ENCODE results near the gene TSKU.

Gene TSKU

DNA sequence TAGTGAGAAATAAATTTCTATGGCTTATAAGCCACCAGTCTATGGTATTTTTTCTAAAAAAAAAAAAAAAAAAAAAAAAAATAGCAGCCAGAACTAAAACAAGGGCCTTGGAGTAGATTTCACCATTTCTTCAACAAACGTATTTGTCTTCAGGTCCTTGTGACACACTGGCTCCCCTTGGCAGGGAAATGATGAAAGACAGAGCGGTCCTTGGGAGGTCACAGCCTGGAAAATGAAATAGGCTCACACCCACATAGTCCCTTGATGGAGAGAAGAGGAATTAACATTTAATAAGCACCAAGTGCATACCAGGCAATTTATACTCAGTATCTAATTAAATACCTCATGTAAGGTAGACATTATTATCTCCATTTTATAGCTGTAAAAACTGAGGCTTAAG is 51.9 kb downstream of the TSKU start:
- Histone ChIP-seq H3K9ac (ENCODE audit: low read length) (no peak overlapping the region), H3K27ac (ENCODE audit: low read length, poor library complexity, severe bottlenecking) (no peak overlapping the region), H2BK5ac (ENCODE audit: low read depth, low read length, poor library complexity, severe bottlenecking) (no peak overlapping the region), H4K8ac (ENCODE audit: low read length) (no peak overlapping the region), H3K9me3 (ENCODE audit: control insufficient read depth, low read length) (no peaks in the 10 kb centered on the region), H3K79me1 (replicated peaks; ENCODE audit: low read length, poor library complexity, severe bottlenecking) (no peaks in the 10 kb centered on the region), H2BK15ac (ENCODE audit: low read depth, poor library complexity, severe bottlenecking) (no peak overlapping the region), H3K36me3 (ENCODE audit: control insufficient read depth in 1 of 2, insufficient read depth in 2 of 2, low read depth in 1 of 2, low read length in 2 of 2) (no peaks in the 10 kb centered on the region), H3K14ac (ENCODE audit: low read length in 2 of 2) (no peak overlapping the region), H2AK5ac (ENCODE audit: low read length, severe bottlenecking) (no peak overlapping the region), H3K4me2 (ENCODE audit: low read length, poor library complexity, severe bottlenecking) (no peak overlapping the region), H4K91ac (ENCODE audit: low read length) (no peak overlapping the region), H2BK120ac (ENCODE audit: low read depth, low read length) (no peak overlapping the region), H2BK12ac (ENCODE audit: low read length in 2 of 2) (no peak overlapping the region), H3K23ac (ENCODE audit: low read length in 2 of 2) (no peak overlapping the region), H3K27me3 (ENCODE audit: control insufficient read depth in 1 of 2, insufficient read depth in 1 of 2, low read length in 2 of 2) (peaks cover 21 to 39% of the 10 kb centered on the region in 2 experiments), H3K4me3 (ENCODE audit: insufficient read depth in 1 of 2, low read depth in 1 of 2, low read length in 2 of 2) (no peak overlapping the region), H3K4me1 (ENCODE audit: control insufficient read depth, insufficient read depth, low read depth, low read length) (no peaks in the 10 kb centered on the region), H3K4ac (ENCODE audit: low read depth in 1 of 2, low read length in 2 of 2) (no peak overlapping the region), H2AFZ (ENCODE audit: low read depth, low read length) (no peak overlapping the region), H3K18ac (ENCODE audit: low read depth in 1 of 2, low read length in 2 of 2) (no peak overlapping the region)
- 92% methylated on average over 2 of the region's 2 CpGs for WGBS
- no peak for DNase-seq

DNA sequence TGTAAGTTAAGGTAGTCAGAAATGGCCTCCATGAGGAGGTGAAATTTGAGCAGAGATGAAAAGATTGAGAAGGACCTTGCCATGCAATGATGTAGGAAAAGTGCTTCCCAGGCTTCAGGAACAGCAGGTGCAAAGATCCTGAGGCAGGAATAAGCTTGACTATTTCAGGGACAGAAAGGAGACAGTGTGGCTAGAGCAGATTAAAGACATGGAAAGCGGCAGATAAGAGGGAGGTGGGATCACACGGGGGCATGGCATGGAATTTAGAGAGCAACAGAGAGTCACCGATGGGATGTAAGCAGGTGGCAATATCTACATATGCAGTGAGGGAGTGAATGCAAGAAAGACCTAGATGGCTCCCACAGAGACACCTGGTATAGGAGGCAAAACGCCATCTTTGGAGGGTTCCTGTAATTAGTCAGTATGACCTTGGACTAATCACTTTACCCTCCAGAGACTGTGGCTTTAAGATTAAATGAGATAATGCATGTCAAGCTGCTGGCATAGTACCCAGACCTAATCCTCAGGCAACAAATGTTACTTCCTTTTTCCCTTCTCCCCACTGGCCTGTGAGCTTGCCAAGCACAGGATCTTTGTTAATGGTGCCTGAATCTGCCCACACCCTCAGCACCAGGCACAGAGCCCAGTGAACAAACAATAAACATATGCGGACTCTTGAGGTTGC is 52.9 kb downstream of the TSKU start:
- no peak overlapping the region for H3K18ac ChIP-seq (ENCODE audit: low read depth in 1 of 2, low read length in 2 of 2)
- H3K23ac ChIP-seq (ENCODE audit: low read length in 2 of 2), result peak overlapping the region in 1 of 2 experiments; percentile 18
- no peaks in the 10 kb centered on the region for H3K79me1 ChIP-seq (replicated peaks; ENCODE audit: low read length, poor library complexity, severe bottlenecking)
- H3K27ac ChIP-seq (ENCODE audit: low read length, poor library complexity, severe bottlenecking), result no peak overlapping the region
- no peak overlapping the region for H2BK120ac ChIP-seq (ENCODE audit: low read depth, low read length)
- H3K4me1 ChIP-seq (ENCODE audit: control insufficient read depth, insufficient read depth, low read depth, low read length), result no peaks in the 10 kb centered on the region
- no peak overlapping the region for H2AK5ac ChIP-seq (ENCODE audit: low read length, severe bottlenecking)
- H3K4ac ChIP-seq (ENCODE audit: low read depth in 1 of 2, low read length in 2 of 2), result no peak overlapping the region
- H2BK15ac ChIP-seq (ENCODE audit: low read depth, poor library complexity, severe bottlenecking), result no peak overlapping the region
- no peak overlapping the region for H3K14ac ChIP-seq (ENCODE audit: low read length in 2 of 2)
- WGBS, result 72% methylated on average over 5 of the region's 5 CpGs
- no peaks in the 10 kb centered on the region for H3K36me3 ChIP-seq (ENCODE audit: control insufficient read depth in 1 of 2, insufficient read depth in 2 of 2, low read depth in 1 of 2, low read length in 2 of 2)
- DNase-seq, result peak; percentile 46
- no peak overlapping the region for H4K8ac ChIP-seq (ENCODE audit: low read length)
- no peak overlapping the region for H2BK5ac ChIP-seq (ENCODE audit: low read depth, low read length, poor library complexity, severe bottlenecking)
- H2BK12ac ChIP-seq (ENCODE audit: low read length in 2 of 2), result no peak overlapping the region
- no peak overlapping the region for H2AFZ ChIP-seq (ENCODE audit: low read depth, low read length)
- H3K9ac ChIP-seq (ENCODE audit: low read length), result no peak overlapping the region
- H3K27me3 ChIP-seq (ENCODE audit: control insufficient read depth in 1 of 2, insufficient read depth in 1 of 2, low read length in 2 of 2), result peaks cover 21 to 39% of the 10 kb centered on the region in 2 experiments
- no peaks in the 10 kb centered on the region for H3K9me3 ChIP-seq (ENCODE audit: control insufficient read depth, low read length)
- no peak overlapping the region for H3K4me2 ChIP-seq (ENCODE audit: low read length, poor library complexity, severe bottlenecking)
- H4K91ac ChIP-seq (ENCODE audit: low read length), result no peak overlapping the region
- no peak overlapping the region for H3K4me3 ChIP-seq (ENCODE audit: insufficient read depth in 1 of 2, low read depth in 1 of 2, low read length in 2 of 2)

- H3K9me3 ChIP-seq (ENCODE audit: control insufficient read depth, low read length), result no peaks in the 10 kb centered on the region
- no peaks in the 10 kb centered on the region for H3K79me1 ChIP-seq (replicated peaks; ENCODE audit: low read length, poor library complexity, severe bottlenecking)
- peak overlapping the region in 1 of 2 experiments; percentile 79 for H2BK12ac ChIP-seq (ENCODE audit: low read length in 2 of 2)
- H3K9ac ChIP-seq (ENCODE audit: low read length), result no peak overlapping the region
- H3K4me3 ChIP-seq (ENCODE audit: insufficient read depth in 1 of 2, low read depth in 1 of 2, low read length in 2 of 2), result no peak overlapping the region
- DNase-seq, result no peak
- no peak overlapping the region for H3K4ac ChIP-seq (ENCODE audit: low read depth in 1 of 2, low read length in 2 of 2)
- H4K8ac ChIP-seq (ENCODE audit: low read length), result no peak overlapping the region
- H3K23ac ChIP-seq (ENCODE audit: low read length in 2 of 2), result no peak overlapping the region
- no peak overlapping the region for H2BK120ac ChIP-seq (ENCODE audit: low read depth, low read length)
- no peak overlapping the region for H3K4me2 ChIP-seq (ENCODE audit: low read length, poor library complexity, severe bottlenecking)
- H3K4me1 ChIP-seq (ENCODE audit: control insufficient read depth, insufficient read depth, low read depth, low read length), result no peaks in the 10 kb centered on the region
- H2AK5ac ChIP-seq (ENCODE audit: low read length, severe bottlenecking), result no peak overlapping the region
- H2BK5ac ChIP-seq (ENCODE audit: low read depth, low read length, poor library complexity, severe bottlenecking), result no peak overlapping the region
- H3K27ac ChIP-seq (ENCODE audit: low read length, poor library complexity, severe bottlenecking), result no peak overlapping the region
- no peak overlapping the region for H4K91ac ChIP-seq (ENCODE audit: low read length)
- no peak overlapping the region for H3K14ac ChIP-seq (ENCODE audit: low read length in 2 of 2)
- H3K27me3 ChIP-seq (ENCODE audit: control insufficient read depth in 1 of 2, insufficient read depth in 1 of 2, low read length in 2 of 2), result peaks cover 23 to 45% of the 10 kb centered on the region in 2 experiments
- H3K36me3 ChIP-seq (ENCODE audit: control insufficient read depth in 1 of 2, insufficient read depth in 2 of 2, low read depth in 1 of 2, low read length in 2 of 2), result no peaks in the 10 kb centered on the region
- no peak overlapping the region for H3K18ac ChIP-seq (ENCODE audit: low read depth in 1 of 2, low read length in 2 of 2)
- H2BK15ac ChIP-seq (ENCODE audit: low read depth, poor library complexity, severe bottlenecking), result no peak overlapping the region
- WGBS, result 86% methylated on average over 11 of the region's 11 CpGs
- no peak overlapping the region for H2AFZ ChIP-seq (ENCODE audit: low read depth, low read length)
Observed at GRCh38 chr11:76836613-76837291, 53.6 kb downstream of the TSKU start.

DNA sequence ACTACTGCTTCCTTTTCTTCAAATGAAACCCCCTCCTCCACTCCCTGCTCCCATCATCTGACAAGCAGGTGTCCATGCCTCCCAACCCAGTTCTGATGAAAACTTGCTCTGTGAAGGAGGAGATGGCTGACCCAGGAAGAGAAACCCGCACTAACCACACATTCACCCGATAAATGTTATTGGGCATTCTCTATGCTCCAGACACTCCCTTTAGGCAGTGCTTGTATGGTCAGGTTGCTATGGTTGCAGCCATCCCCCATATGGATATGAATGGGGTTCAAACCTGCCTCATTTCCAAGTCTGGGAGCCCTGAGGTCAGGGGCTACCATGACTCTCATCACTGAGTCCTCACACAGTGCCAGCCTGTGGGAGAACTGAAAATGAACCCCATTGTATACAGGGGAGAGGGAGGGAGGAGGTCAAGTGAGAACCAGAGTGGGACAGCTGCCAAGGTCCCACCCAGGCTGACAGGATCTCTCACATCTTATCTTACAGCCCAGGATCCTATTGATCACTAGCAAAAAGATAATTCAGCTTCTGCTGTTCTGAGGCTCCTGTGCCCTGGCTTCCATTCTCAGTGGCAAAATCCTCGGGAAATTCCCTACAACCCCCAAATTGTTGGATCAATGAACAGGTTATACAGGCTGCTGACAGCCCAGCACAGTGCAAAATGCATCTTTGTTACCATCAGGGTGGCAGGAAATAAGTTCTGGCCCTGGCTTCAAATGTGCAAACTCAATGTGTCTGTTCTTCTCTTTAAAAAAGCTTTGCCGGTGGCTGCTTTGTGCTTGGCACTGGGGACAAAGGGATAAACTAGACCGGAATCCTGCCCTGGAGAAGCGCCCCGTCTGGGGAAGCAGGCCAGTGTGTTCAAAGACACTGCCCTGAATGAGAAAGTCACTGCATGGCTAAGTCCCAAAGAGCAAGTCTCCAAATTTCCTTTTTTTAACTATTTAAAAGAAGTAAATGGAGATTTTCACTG is 54.8 kb downstream of the TSKU start:
- H3K4ac ChIP-seq (ENCODE audit: low read depth in 1 of 2, low read length in 2 of 2), result no peak overlapping the region
- no peak overlapping the region for H2BK12ac ChIP-seq (ENCODE audit: low read length in 2 of 2)
- H3K4me1 ChIP-seq (ENCODE audit: control insufficient read depth, insufficient read depth, low read depth, low read length), result no peaks in the 10 kb centered on the region
- no peak overlapping the region for H2BK120ac ChIP-seq (ENCODE audit: low read depth, low read length)
- no peak overlapping the region for H3K4me3 ChIP-seq (ENCODE audit: insufficient read depth in 1 of 2, low read depth in 1 of 2, low read length in 2 of 2)
- no peak overlapping the region for H2BK15ac ChIP-seq (ENCODE audit: low read depth, poor library complexity, severe bottlenecking)
- DNase-seq, result no peak
- H2BK5ac ChIP-seq (ENCODE audit: low read depth, low read length, poor library complexity, severe bottlenecking), result no peak overlapping the region
- no peak overlapping the region for H3K4me2 ChIP-seq (ENCODE audit: low read length, poor library complexity, severe bottlenecking)
- H3K27ac ChIP-seq (ENCODE audit: low read length, poor library complexity, severe bottlenecking), result no peak overlapping the region
- H4K91ac ChIP-seq (ENCODE audit: low read length), result no peak overlapping the region
- H4K8ac ChIP-seq (ENCODE audit: low read length), result no peak overlapping the region
- no peak overlapping the region for H3K23ac ChIP-seq (ENCODE audit: low read length in 2 of 2)
- H3K14ac ChIP-seq (ENCODE audit: low read length in 2 of 2), result no peak overlapping the region
- H3K18ac ChIP-seq (ENCODE audit: low read depth in 1 of 2, low read length in 2 of 2), result no peak overlapping the region
- 83% methylated on average over 5 of the region's 7 CpGs for WGBS
- no peaks in the 10 kb centered on the region for H3K79me1 ChIP-seq (replicated peaks; ENCODE audit: low read length, poor library complexity, severe bottlenecking)
- peaks cover 22 to 54% of the 10 kb centered on the region in 2 experiments for H3K27me3 ChIP-seq (ENCODE audit: control insufficient read depth in 1 of 2, insufficient read depth in 1 of 2, low read length in 2 of 2)
- H2AK5ac ChIP-seq (ENCODE audit: low read length, severe bottlenecking), result no peak overlapping the region
- no peaks in the 10 kb centered on the region for H3K9me3 ChIP-seq (ENCODE audit: control insufficient read depth, low read length)
- H3K36me3 ChIP-seq (ENCODE audit: control insufficient read depth in 1 of 2, insufficient read depth in 2 of 2, low read depth in 1 of 2, low read length in 2 of 2), result no peaks in the 10 kb centered on the region
- H2AFZ ChIP-seq (ENCODE audit: low read depth, low read length), result peak overlapping the region; percentile 2
- H3K9ac ChIP-seq (ENCODE audit: low read length), result no peak overlapping the region
